Neural crest cell (in vitro differentiated cells): ENCODE results near the gene TRAPPC3L. TPM values are rescaled to one million over a fixed set of nuclear protein-coding genes. Genes with fewer than 3 reads are reported as not detected.

Experiments used
- DNase-seq: peaks from one replicate; pipeline ENCODE4 v3.0.0; 2021; ENCODE audit warnings: low read depth, mixed read lengths, low spot score
- H3K27ac Mint-ChIP-seq: one replicate; pipeline ENCODE4 v1.8.0; 2021; ENCODE audit warnings: mild to moderate bottlenecking, mixed read lengths; ENCODE audit not compliant: unreplicated experiment
- H3K27me3 Mint-ChIP-seq: 2 replicates; pipeline ENCODE4 v1.8.0; 2021; ENCODE audit warnings: low read depth, mild to moderate bottlenecking, mixed read lengths
- H3K36me3 Mint-ChIP-seq: 2 replicates; pipeline ENCODE4 v1.8.0; 2021; ENCODE audit warnings: low read depth, mild to moderate bottlenecking, mixed read lengths
- H3K4me1 Mint-ChIP-seq: 2 replicates; pipeline ENCODE4 v1.8.0; 2021; ENCODE audit warnings: mixed read lengths
- H3K4me3 Mint-ChIP-seq: one replicate; pipeline ENCODE4 v1.8.0; 2021; ENCODE audit warnings: mild to moderate bottlenecking, mixed read lengths
- H3K9me3 Mint-ChIP-seq: 2 replicates; pipeline ENCODE4 v1.8.0; 2021; ENCODE audit warnings: mixed read lengths
- total RNA-seq: library from RNA; stranded (reverse); gene quantifications from 2 replicates; pipeline ENCODE4 v1.2.1, GENCODE V29; 2021
- TF ChIP-seq, protein P1 (sequence below): fragments of 200-600 bp; sonication (generic); conservative IDR thresholded peaks from 2 replicates; pipeline ENCODE4 v1.5.0; 2021; ENCODE audit warnings: antibody characterized with exemption, mild to moderate bottlenecking

The TRAPPC3L gene
- total RNA-seq, 1 donor from 2014 or later = not detected

GRCh38 chr6:116446399-116446798 lies 99.1 kb downstream of the TRAPPC3L start:
- H3K9me3 Mint-ChIP-seq = no peaks in the 10 kb centered on the region
- H3K36me3 Mint-ChIP-seq = no peaks in the 10 kb centered on the region
- H3K27me3 Mint-ChIP-seq = no peaks in the 10 kb centered on the region
- DNase-seq = no peak
- H3K4me3 Mint-ChIP-seq = no peak overlapping the region
- TF ChIP-seq, protein P1, sequence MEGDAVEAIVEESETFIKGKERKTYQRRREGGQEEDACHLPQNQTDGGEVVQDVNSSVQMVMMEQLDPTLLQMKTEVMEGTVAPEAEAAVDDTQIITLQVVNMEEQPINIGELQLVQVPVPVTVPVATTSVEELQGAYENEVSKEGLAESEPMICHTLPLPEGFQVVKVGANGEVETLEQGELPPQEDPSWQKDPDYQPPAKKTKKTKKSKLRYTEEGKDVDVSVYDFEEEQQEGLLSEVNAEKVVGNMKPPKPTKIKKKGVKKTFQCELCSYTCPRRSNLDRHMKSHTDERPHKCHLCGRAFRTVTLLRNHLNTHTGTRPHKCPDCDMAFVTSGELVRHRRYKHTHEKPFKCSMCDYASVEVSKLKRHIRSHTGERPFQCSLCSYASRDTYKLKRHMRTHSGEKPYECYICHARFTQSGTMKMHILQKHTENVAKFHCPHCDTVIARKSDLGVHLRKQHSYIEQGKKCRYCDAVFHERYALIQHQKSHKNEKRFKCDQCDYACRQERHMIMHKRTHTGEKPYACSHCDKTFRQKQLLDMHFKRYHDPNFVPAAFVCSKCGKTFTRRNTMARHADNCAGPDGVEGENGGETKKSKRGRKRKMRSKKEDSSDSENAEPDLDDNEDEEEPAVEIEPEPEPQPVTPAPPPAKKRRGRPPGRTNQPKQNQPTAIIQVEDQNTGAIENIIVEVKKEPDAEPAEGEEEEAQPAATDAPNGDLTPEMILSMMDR = no peak
- H3K27ac Mint-ChIP-seq = no peak overlapping the region
- H3K4me1 Mint-ChIP-seq = peaks cover 26% of the 10 kb centered on the region

DNA sequence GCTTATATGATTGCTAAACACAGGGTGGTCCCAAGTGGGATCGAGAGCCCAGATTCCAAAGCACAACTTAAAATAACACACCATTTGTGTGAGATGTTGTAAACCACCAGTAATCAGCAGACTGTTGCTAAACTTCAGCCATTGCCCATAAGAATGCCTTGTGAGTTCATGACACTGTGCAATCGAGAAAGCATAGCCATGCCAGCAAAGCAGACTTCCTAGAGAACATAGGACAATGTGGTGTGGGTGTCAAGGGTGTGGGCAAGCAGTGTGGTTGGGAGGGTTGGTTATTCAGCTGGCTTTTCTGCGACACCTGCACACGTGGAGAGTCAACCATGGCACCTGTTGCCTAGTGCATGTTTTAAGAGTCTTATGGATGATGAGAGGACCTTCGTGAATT lies 100.4 kb downstream of the TRAPPC3L start:
- no peak overlapping the region for H3K4me3 Mint-ChIP-seq
- H3K9me3 Mint-ChIP-seq = no peaks in the 10 kb centered on the region
- no peaks in the 10 kb centered on the region for H3K27me3 Mint-ChIP-seq
- TF ChIP-seq, protein P1 = no peak
- no peak for DNase-seq
- H3K27ac Mint-ChIP-seq = no peak overlapping the region
- peaks cover 29% of the 10 kb centered on the region for H3K4me1 Mint-ChIP-seq
- no peaks in the 10 kb centered on the region for H3K36me3 Mint-ChIP-seq

Other genes with a start within 250 kb of the TRAPPC3L start
- gene DSE, start 174.7 kb downstream of the TRAPPC3L start, total RNA-seq = 21.0 and 23.5 TPM in 2 replicates
- 1.3 and 4.6 TPM in 2 replicates for gene CALHM6, start 84.3 kb downstream of the TRAPPC3L start, total RNA-seq
- 0.33 and 0.45 TPM in 2 replicates for gene CALHM5, start 34.0 kb downstream of the TRAPPC3L start, total RNA-seq
- not detected in 2 replicates for gene CALHM4, start 8.1 kb upstream of the TRAPPC3L start, total RNA-seq
- 49.6 and 49.9 TPM in 2 replicates for gene RWDD1, start 25.8 kb upstream of the TRAPPC3L start, total RNA-seq
- gene RSPH4A, start 70.8 kb upstream of the TRAPPC3L start, total RNA-seq = 2.2 and 2.4 TPM in 2 replicates
- gene ZUP1, start 123.1 kb upstream of the TRAPPC3L start, total RNA-seq = 14.0 and 14.9 TPM in 2 replicates
- gene KPNA5, start 135.5 kb upstream of the TRAPPC3L start, total RNA-seq = 10.8 and 13.3 TPM in 2 replicates
- gene FAM162B, start 220.0 kb upstream of the TRAPPC3L start, total RNA-seq = 1.9 and 2.5 TPM in 2 replicates